Aorta (tissue), 5 donors: ENCODE measurements around the gene GMPR. TPM values are rescaled to one million over a fixed set of nuclear protein-coding genes. Genes with fewer than 3 reads are reported as not detected.
A peak's percentile ranks its signal among the peaks of the same experiment; 100 is the strongest.
"Not testable (repeated sequence)": the region's sequence is repeated elsewhere in the genome, so short reads cannot be mapped to it uniquely, and the experiment has no call there.

Source experiments
- ATAC-seq: fragments of 200-7000 bp; cut with Tn5 transposase; one replicate; pipeline ENCODE4 v1.9.1; 2022; ENCODE audit warnings: moderate library complexity; ENCODE audit not compliant: low FRiP score
- DNase-seq, 2 donors: peaks; one replicate each; pipeline ENCODE4 v3.0.0-alpha.2; 2020
- H3K27ac ChIP-seq, 2 donors: one replicate each; pipeline ENCODE4 v1.5.1; 2013; ENCODE audit warnings: low read length in 2 of 2, mild to moderate bottlenecking in 2 of 2, moderate library complexity in 2 of 2, control low read depth in 1 of 2, inconsistent platforms in 1 of 2, low read depth in 1 of 2
- H3K27me3 ChIP-seq, 2 donors: one replicate each; pipeline ENCODE4 v1.6.1; 2013; ENCODE audit warnings: control low read depth in 1 of 2, low read length in 1 of 2, mild to moderate bottlenecking in 1 of 2, moderate library complexity in 1 of 2; ENCODE audit not compliant: insufficient read depth in 2 of 2, control insufficient read depth in 1 of 2
- H3K36me3 ChIP-seq, 2 donors: one replicate each; pipeline ENCODE4 v1.6.1; 2013; ENCODE audit warnings: control low read depth in 1 of 2, low read length in 1 of 2, mild to moderate bottlenecking in 1 of 2; ENCODE audit not compliant: insufficient read depth in 2 of 2, control insufficient read depth in 1 of 2
- H3K4me1 ChIP-seq, 2 donors: one replicate each; pipeline ENCODE4 v1.6.1; 2013; ENCODE audit warnings: low read length in 2 of 2, control low read depth in 1 of 2, mild to moderate bottlenecking in 1 of 2, moderate library complexity in 1 of 2; ENCODE audit not compliant: insufficient read depth in 2 of 2, control insufficient read depth in 1 of 2
- H3K4me3 ChIP-seq, 2 donors: one replicate each; pipeline ENCODE4 v1.5.1; 2013; ENCODE audit warnings: low read length in 2 of 2, control low read depth in 1 of 2, mild to moderate bottlenecking in 1 of 2
- H3K9me3 ChIP-seq: one replicate; pipeline ENCODE4 v1.6.1; 2013; ENCODE audit warnings: mild to moderate bottlenecking, low read length; ENCODE audit not compliant: control insufficient read depth
- WGBS, 2 donors: extraction: QIAGEN DNeasy Blood & Tissue Kit; methylation state at CpG; one replicate each; pipeline ENCODE4 v1.1.7; 2013; 5-methylcytosine and 5-hydroxymethylcytosine counted together
- intact Hi-C, 2 donors: fragments of 100-400 bp; cut with DNase I; formaldehyde crosslinking; loops; one replicate each; pipeline versions ENCODE4 v1.14.2 to v1.15.0; 2022
- polyA plus RNA-seq, 2 donors: library from polyadenylated mRNA; stranded (reverse); fragments of 200-250 nt; gene quantifications; one replicate each; pipeline ENCODE4 v1.2.3, GENCODE V29; 2013
- total RNA-seq, 2 donors: library from RNA; stranded (reverse); fragmentation: NEBNext Ultra II Directional; extraction: Animal tissue kit (Norgen Biotek cat#: 25700); gene quantifications; one replicate each; pipeline ENCODE4 v1.2.1, GENCODE V29; 2021
- donor health status: healthy with polysubstance abuse.
- donor health status: Bipolar disorder and iron deficiency.
- donor health status: DM: no; HTN: no; CAD: no.
- donor health status: DM: no; HTN: no; CAD: no.
- donor health status: DM: yes; HTN: yes; CAD: no.

The GMPR gene
- total and polyA plus RNA-seq, 4 donors, result 17.3 to 34.5 (median 28.5) TPM

DNA sequence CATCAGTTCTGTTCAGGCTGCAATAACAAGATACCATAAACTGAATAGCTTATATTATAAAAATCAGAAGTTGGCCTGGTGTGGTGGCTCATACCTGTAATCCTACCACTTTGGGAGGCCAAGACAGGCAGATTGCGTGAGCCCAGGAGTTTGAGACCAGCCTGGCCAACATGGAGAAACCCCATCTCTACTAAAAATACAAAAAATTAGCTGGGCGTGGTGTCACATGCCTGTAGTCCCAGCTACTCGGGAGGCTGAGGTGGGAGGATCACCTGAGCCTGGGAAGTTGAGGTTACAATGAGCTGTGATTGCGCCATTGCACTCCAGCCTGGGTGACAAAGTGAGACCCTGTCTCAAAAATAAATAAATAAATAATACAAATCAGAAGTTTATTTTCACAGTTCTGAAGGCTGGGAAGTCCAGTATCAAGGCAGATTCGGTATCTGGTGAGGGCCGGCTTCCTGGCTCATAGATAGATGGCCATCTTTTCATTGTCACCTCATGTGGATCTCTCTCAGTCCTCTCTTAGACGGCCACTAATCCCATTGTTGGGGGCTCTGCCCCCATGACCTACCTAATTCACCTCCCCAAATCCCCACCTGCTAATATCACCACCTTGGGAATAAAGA lies 31.2 kb downstream of the GMPR start:
- H3K27ac ChIP-seq, ATAC-seq, H3K4me1 ChIP-seq, intact Hi-C loops, H3K4me3 ChIP-seq, H3K27me3 ChIP-seq, H3K9me3 ChIP-seq, H3K36me3 ChIP-seq, DNase-seq: not testable (repeated sequence)
- 90 to 97% methylated on average over 7 of the region's 7 CpGs for WGBS, 2 donors

DNA sequence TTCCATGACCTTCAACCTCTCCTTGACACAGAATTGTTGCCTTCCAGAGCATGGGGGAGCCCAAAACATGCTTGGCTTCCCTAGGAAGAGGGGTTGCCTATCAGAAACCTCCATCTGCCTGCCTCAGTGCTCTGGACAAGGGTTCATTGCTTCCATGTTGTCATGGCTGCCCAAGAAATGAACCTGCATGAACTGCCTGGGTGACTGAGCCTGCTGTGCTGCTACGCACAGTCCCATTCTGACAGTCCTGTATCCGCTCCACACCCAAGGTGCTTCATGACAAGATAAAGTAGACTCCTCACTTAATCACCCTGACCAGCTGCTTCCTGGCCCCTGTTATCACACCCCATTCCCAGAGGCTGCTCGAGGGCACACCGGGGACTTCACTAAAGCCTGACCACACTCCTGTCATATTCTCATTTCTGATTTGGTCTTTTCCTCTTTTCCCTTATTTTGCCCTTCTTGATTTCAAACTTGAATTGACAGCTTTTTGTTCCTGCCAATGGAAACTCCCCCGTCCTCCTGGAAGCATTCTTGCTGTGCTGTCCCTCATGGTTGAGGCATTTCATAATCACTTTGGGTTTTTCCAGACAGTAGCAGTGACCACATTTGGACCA lies 31.9 kb downstream of the GMPR start:
- Histone ChIP-seq H3K9me3 (no peaks in the 10 kb centered on the region), H3K4me3 (no peak overlapping the region), H3K4me1 (no peaks in the 10 kb centered on the region), H3K36me3 (no peaks in the 10 kb centered on the region), H3K27ac (no peak overlapping the region), H3K27me3 (no peaks in the 10 kb centered on the region)
- intact Hi-C loops, result no loop called here
- DNase-seq (no peak), ATAC-seq (no peak)
- WGBS, 2 donors, result 93 to 94% methylated on average over 5 of the region's 5 CpGs

DNA sequence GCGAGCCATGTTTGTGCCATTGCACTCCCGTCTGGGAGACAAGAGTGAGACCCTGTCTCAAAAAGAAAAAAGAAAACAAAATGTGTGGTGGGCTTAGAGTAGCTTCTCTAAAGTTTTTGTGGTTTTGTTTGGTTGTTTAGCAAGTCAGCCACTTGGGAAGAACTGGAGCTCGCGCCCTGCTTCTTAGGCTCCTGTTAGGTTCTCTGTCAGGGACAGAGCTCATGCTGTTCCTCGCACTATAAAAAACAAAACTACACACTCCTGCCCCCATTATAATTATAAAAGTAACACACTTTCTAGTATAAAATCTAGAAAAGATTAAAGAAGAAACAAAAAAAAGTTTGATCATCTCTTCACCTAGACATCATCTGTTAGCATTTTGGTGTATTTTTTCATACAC lies 33.0 kb downstream of the GMPR start:
- 98 to 99% methylated on average over 5 of the region's 5 CpGs for WGBS, 2 donors
- no peak for DNase-seq
- Histone ChIP-seq H3K27me3 (no peaks in the 10 kb centered on the region), H3K4me1 (no peaks in the 10 kb centered on the region), H3K27ac (no peak overlapping the region), H3K4me3 (no peak overlapping the region), H3K36me3 (no peaks in the 10 kb centered on the region), H3K9me3 (no peaks in the 10 kb centered on the region)
- ATAC-seq, result no peak
- intact Hi-C loops, result no loop called here

DNA sequence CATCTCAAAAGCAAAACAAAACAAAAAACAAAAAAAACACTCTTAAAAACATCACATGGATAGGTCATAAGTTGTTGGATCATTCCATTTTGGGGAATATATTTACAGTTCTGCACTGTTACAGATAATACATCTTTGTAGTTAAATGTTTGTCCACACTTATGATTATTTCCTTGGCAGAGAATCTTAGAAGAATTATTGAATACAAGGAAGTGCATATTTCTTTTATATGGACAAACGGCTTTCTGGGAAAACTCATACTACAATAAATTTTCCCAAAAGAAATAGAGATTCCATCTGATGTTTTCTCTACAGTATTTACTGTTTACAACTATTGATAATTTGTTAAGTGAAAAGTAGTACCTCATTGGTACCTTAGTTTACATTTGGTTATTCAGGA lies 33.8 kb downstream of the GMPR start:
- DNase-seq (no peak), ATAC-seq (no peak)
- no peaks in the 10 kb centered on the region for H3K9me3 ChIP-seq
- no peak overlapping the region for H3K27ac ChIP-seq
- H3K27me3 ChIP-seq, result no peaks in the 10 kb centered on the region
- WGBS, 2 donors, result 79 to 82% methylated on average over 1 of the region's 1 CpG
- H3K36me3 ChIP-seq, result no peaks in the 10 kb centered on the region
- H3K4me1 ChIP-seq, result no peaks in the 10 kb centered on the region
- H3K4me3 ChIP-seq, result no peak overlapping the region
- intact Hi-C loops, result no loop called here

DNA sequence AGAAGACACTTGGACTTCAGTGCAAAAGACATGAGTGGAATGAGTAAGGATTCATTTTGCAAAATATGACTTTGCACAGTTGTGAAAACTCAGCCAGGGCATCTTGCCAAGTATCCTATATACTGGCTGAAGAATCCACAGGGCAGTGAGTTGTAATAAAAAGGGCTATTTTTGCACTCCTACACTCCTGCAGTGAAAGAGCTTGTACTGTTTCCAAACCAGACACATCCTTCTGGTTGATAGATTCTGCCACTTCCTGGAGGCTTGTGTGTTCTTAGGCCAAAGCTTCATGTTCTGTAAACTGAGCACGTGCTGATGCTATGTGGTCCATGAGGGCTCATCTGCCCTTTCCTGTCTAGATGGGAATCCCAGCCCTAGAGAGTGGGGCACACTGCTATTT lies 34.9 kb downstream of the GMPR start:
- 50 to 59% methylated on average over 1 of the region's 1 CpG for WGBS, 2 donors
- DNase-seq (no peak), ATAC-seq (no peak)
- Histone ChIP-seq H3K27ac (no peak overlapping the region), H3K36me3 (no peaks in the 10 kb centered on the region), H3K9me3 (no peaks in the 10 kb centered on the region), H3K27me3 (no peaks in the 10 kb centered on the region), H3K4me3 (no peak overlapping the region), H3K4me1 (no peaks in the 10 kb centered on the region)
- intact Hi-C loops, result no loop called here

DNA sequence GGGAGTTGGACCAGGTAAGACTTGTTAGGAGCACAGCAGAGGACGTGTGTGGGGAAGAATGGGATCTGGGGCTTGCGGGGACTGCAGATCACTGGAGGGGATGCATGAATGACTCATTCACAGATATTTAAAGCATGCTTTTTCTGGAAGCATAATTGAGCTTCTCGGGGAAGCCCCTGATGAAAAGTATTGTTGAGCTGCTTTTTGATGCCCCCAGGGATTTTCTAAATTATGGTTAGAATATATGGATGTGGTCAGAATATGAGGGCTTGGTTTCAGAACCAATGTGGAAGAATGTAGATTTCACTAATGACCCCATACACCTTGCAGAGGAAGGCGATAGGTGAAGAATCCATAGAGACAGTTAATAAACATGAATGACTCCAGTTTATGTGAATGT lies 36.1 kb downstream of the GMPR start:
- Histone ChIP-seq H3K9me3 (no peaks in the 10 kb centered on the region), H3K27ac (no peak overlapping the region), H3K27me3 (no peaks in the 10 kb centered on the region), H3K36me3 (no peaks in the 10 kb centered on the region), H3K4me3 (no peak overlapping the region), H3K4me1 (no peaks in the 10 kb centered on the region)
- DNase-seq (no peak), ATAC-seq (no peak)
- intact Hi-C loops, result no loop called here
- WGBS, 2 donors, result 40 to 46% methylated on average over 4 of the region's 4 CpGs

DNA sequence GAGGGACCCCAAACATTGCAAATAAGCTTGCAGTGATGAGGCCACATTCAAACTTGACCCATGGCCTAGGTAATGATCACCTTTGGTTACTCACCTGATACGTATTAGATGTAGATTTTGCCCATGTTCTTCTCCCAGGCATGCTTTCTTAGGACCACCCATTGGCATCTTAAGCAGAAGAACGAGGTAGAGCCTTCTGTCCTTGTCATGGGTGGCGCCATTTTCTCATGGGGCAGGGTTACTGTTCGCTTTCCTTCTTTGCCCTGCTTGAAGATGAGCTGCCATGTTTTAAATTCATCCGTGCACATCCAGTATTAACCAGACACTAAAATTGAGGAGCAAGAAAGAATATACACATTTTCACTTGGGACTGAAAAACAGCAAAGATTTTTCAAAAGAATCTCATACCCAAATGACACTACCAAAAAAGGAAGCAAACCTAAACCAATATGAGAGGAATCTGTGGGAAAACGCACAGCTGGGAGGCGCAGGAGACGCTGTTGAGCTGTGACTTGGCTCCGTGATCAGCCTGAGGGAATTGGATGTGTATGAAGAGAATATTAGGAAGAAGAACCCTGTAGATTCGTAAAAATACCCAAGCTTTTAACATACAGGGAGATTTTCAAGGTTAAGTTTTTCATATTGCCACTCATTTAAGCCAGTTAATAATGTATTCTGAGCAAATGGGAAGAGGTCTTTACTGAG lies 36.6 kb downstream of the GMPR start:
- Histone ChIP-seq H3K36me3 (no peaks in the 10 kb centered on the region), H3K4me1 (no peaks in the 10 kb centered on the region), H3K4me3 (no peak overlapping the region), H3K27me3 (no peaks in the 10 kb centered on the region), H3K27ac (no peak overlapping the region), H3K9me3 (no peaks in the 10 kb centered on the region)
- 94 to 95% methylated on average over 10 of the region's 10 CpGs for WGBS, 2 donors
- intact Hi-C loops, result loop anchor here (5.0 kb wide), 1 partner anchor 33 kb away; no protein-coding TSS in a partner anchor
- ATAC-seq (no peak), DNase-seq (no peak)

DNA sequence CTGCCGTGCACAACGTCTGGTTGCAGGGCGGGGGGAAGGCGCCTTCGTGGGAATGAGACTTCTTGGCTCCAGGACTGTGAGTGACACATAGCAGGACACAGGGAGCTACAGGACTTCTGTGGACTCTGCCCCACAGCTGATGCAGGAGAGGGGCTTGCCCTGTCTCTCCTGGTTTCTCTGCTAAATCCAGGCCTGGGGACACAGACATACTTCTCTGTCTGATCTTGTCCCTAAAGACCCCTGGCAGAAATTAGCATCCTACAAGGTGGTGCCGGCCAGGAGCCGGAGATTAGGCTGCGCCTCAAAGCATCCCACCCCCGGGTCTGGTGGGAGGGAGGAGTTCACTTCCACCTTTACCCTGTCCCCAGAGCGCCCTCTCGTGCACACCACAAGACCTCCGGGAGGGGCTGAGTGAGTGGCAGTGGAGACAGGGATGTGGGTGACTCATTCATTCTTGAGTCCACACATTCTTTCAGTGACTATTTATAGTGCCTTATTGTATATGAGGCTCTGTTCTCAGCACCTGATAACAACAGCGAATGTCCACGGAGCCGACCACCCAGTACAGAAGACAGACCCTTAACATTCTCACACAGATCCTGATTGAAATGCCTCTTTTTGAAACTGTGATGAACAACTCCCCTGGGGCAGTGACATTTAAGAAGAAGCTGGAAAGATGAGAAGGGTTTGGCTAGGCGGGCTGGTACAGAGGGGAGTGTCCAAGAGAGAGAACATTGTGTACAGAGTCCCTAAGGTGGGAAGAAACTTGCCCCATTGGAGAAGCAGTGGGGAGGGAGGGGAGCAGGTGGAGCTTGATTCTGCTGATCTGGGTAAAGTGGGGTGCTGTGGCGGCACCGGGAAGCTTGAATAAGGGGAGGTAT lies 39.0 kb downstream of the GMPR start:
- peak; percentile 88 for ATAC-seq
- Histone ChIP-seq H3K36me3 (no peaks in the 10 kb centered on the region), H3K9me3 (no peaks in the 10 kb centered on the region), H3K27me3 (no peaks in the 10 kb centered on the region), H3K27ac (peak overlapping the region in 1 of 2 donors; percentile 39), H3K4me3 (no peak overlapping the region), H3K4me1 (no peaks in the 10 kb centered on the region)
- 11 to 17% methylated on average over 18 of the region's 18 CpGs for WGBS, 2 donors
- DNase-seq, result peak; percentile 89 to 93
- intact Hi-C loops, result loop anchor here (5.0 kb wide), 1 partner anchor 35 kb away; no protein-coding TSS in a partner anchor
